ENCODE data around the gene SEC14L5.

- TF ChIP-seq CTCF (conservative IDR thresholded peaks at IDR 0.05; ENCODE audit: low read depth in 2 of 2) = no peak; a peak in 1 of 4 replicates
- TF ChIP-seq CREB1 (CRISPR knock-in tag; IDR thresholded peaks at IDR 0.05; ENCODE audit: low read depth) = no peak
- TF ChIP-seq EZH2 (IDR thresholded peaks at IDR 0.05; ENCODE audit: low read depth, unreplicated experiment) = no peak
- TF ChIP-seq ZNF462 (CRISPR knock-in tag; IDR thresholded peaks at IDR 0.05) = no peak
- no peak for TF ChIP-seq ZNF331 (CRISPR knock-in tag; IDR thresholded peaks at IDR 0.05; ENCODE audit: low read depth)
- no peak for TF ChIP-seq POLR2AphosphoS5 (IDR thresholded peaks at IDR 0.05; ENCODE audit: low read depth)
- no peak for TF ChIP-seq EZH2phosphoT487 (IDR thresholded peaks at IDR 0.05; ENCODE audit: unreplicated experiment)
- no peak for TF ChIP-seq REST (IDR thresholded peaks at IDR 0.05; ENCODE audit: unreplicated experiment)
Measured at GRCh38 chr16:4940719-4941118, 17.4 kb upstream of the SEC14L5 start.
